Activated T-cell treated with anti-CD3 and anti-CD28 coated beads for 24 hours (primary cell): ENCODE measurements around the gene MAML2.

ENCODE experiments used
- DNase-seq: peaks from one replicate; pipeline ENCODE4 v3.0.0-alpha.2; 2020; ENCODE audit warnings: low read depth

MAML2 gene

GRCh38 chr11:96318399-96318798 is 24.6 kb downstream of the MAML2 start:
- no peak for DNase-seq

DNA sequence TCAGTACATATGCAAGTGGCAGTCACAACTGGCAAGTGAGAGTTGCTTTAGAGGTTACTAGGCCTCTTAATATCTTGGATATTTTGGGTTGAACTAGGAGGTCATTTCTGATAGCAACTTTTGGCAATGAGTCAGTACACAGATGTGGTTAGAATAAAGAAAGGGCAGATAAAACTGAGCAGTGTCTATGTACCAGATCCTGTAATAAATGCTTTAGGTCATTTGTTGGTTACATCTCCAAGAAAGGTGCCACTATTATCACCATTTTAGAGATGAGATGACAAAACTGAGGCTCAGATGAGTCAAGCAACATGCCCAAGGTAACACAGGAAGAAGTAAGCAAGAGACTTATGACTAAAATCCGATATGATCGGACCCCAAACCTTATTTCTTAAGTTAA is 25.0 kb downstream of the MAML2 start:
- DNase-seq: no peak

GRCh38 chr11:96317571-96317970 is 25.4 kb downstream of the MAML2 start:
- DNase-seq: no peak

DNA sequence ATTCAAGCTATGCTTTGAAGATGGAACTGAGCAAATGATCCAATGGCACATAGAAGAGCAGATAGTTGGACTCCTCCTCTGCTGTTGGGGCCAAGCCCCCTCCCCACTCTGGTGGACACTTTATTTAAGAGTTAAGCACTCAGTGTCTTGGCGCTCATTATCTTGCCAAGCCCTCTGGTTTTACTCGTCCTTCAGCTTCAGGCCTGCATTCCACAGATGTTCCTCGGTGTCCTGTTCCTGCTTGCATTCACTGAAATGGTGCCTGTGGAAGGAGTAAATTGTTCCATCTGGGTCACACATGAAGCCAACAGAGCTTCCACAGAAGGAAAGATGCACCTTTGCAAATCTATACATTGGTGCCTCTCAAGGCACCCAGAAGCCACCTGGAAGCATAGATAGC is 26.1 kb downstream of the MAML2 start:
- no peak for DNase-seq

DNA sequence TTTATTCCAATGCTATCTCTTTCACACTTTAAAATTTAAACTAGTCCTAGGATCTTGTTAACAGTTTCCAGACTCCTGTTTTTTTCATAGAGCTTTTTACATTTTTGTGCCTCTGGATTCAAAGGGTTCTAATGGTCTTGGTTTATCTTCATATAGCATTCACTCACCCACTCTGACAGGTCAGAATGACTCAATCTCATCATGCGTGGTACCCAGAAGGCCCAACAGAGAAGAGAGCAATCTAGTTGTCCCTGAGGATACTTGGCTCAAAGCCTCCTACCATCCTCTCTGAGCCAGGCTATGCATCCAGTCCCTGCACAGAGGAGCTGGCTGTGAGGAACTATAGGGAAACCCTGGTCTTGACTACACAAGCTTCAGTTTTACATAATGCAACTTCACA is 27.5 kb downstream of the MAML2 start:
- no peak for DNase-seq

GRCh38 chr11:96314326-96315020 is 28.5 kb downstream of the MAML2 start:
- DNase-seq: no peak

- no peak for DNase-seq
Measured at GRCh38 chr11:96313163-96313562, 29.8 kb downstream of the MAML2 start.

GRCh38 chr11:96311120-96311568 is 31.9 kb downstream of the MAML2 start:
- no peak for DNase-seq

GRCh38 chr11:96310236-96310635 is 32.8 kb downstream of the MAML2 start:
- DNase-seq: no peak

- no peak for DNase-seq
Measured at GRCh38 chr11:96309643-96310017, 33.4 kb downstream of the MAML2 start.

- DNase-seq: no peak
Measured at GRCh38 chr11:96309016-96309642, 33.9 kb downstream of the MAML2 start.

GRCh38 chr11:96307776-96308140 is 35.2 kb downstream of the MAML2 start:
- DNase-seq: no peak

DNA sequence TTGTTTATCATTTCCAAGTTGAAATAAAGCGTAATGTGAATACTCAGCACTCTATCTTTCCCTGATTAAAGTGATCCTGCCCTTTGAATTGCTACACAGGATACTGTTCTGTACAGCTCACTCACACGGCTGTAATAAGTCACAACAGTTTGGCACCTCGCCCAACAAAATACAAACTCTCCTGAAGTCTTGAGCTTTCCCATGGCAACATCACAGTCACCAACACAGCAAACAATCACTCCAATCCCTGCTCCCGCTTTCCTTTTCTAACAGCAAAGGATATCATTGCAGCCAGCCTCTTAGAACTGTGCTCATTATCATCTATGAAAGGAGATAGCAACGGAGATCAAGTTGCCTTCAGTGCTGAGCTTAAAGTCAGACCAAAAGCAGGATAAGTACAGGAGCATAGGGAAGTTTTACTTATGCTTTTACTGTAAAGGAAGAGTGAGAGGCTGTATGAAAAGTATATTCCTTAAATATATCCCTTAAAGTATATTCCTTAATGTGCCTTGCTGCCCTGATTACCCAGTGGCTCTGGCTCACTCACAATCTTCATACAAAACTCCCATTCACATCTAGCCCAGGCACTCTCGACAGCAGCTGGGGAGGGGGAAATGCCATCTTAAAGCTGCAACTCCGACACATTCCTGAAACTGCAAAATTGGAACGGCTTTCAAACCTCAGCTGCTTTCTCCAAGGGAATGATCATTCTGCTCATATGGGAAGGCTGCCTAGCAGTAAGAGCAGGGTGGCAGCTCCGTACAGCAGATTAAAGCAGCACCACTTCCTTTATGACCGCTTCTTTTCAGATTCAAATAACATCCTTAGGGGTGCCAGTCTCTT is 35.8 kb downstream of the MAML2 start:
- no peak for DNase-seq

DNA sequence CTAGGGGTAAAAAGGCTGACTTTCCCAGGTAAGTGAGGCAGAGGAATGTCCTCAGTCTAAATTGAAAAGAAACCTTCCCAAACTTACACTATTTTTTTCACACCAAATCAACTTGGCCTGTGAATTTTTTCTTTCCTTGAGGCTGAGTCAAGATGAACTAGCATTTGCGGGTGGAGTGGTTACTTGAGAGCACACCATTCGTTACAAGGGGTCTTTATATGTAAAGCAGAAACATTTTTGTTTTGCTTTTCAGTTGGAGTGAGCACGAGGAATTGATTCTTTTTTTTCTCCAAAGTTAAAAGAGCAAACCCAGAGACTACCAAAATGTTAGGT is 36.4 kb downstream of the MAML2 start:
- no peak for DNase-seq

- no peak for DNase-seq
Measured at GRCh38 chr11:96306071-96306470, 36.9 kb downstream of the MAML2 start.

GRCh38 chr11:96303980-96304379 is 39.0 kb downstream of the MAML2 start:
- no peak for DNase-seq

DNA sequence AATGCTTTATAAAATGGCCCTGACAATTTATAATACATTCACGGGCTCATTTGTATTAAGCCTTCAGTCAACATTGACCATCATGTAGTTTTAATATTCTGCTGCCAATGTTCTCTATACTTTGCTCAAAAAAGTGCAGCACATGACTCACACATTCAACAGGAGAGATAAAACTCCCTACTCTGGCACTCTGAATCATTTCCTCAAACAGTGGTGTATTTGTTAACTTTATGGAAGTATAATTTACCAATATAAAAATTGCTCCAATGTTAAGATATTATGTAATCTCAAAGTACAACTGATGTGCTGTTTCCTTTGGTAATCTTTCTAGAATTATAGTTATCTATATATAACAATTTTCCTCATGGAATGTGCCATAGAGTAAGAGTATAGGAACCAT is 39.9 kb downstream of the MAML2 start:
- DNase-seq: no peak

- DNase-seq: no peak
Measured at GRCh38 chr11:96301818-96302217, 41.2 kb downstream of the MAML2 start.

DNA sequence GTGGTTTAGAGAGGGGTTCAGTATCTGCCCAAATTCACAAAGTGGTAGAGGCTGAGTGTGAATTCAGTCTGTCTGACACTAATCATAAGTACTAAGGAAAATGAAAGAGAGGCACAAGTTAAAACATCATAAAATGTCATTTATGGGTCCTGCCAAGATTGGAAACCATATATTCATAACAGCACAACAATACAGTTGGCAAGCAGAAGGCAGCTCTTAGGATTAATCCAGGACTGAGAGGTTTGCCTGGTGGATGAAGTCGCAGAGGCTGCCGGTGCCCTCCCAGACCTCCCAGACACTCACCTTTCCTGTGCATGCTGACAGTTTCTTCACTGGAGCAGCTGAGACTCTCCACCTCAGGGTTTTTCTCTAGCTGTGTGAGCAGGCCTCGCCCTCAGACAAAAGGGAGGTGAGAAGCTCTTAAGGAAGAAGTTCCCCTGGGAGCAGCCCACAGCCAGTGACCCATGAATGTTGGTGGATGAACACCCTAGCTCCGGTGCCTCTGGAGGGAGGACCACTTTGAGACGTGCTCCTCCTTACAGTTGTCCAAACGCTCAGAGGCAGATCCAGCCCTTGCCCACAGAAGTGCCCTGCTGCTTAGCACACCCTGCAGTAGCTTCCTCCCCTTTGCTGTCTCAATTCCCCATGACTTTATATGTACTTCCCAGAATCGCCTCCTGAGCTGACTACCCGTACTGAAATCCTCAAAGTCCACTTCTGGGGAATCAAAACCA is 43.7 kb downstream of the MAML2 start:
- DNase-seq: no peak

DNA sequence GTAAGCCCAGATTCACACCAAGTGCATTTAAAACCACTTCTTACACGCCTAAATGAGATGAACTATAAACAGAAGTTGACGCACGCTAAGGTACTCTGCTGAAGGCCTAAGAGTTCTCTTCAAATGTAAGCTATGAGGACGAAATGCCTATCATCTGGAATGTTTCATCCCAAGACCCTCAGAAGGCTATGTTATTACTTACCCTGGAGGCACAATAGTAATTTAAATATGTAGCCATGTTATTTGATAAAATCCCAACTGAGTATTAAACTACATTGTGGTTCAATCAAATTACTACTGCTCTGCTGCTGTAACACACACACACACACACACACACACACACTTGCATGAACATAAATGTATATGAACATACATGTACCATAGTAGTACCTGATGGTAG is 47.6 kb downstream of the MAML2 start:
- DNase-seq: no peak

DNA sequence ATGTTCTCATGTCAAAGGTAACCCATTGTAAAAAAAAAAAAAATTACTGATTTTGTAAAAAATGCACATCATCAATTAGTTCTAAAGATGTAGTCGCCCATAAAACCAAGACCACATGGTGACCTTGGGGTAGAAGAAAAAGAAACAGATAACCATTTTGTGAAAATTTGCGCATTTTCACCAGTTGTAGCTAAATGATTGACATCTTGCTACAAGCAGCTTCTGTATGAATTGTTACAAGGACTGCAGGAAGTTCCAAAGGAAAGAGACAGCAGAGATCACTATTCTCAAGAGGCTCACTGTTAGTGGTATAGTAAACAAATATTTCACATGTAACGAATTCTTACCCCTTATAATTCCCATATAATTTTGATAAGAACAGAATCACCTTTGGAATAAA is 48.7 kb downstream of the MAML2 start:
- no peak for DNase-seq

DNA sequence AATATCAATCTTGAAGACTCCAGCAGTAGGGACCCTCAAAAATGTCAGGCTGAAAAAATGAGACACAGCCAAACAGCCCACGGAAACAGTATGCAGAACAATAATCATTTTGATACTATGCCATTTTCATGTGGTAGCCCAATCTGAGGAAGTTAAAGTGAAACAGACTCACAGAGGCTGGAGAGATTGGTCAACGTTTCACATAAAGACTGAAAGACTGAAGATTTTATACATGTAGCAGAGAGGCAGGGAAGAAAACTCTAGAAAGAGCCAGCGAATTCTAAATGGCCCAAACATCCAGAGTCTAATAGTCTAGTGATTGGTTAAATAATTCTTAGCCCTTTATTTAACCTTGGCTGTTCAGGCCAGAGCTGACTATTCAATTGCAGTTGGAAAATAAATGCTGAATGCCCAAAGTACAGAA is 49.4 kb downstream of the MAML2 start:
- DNase-seq: no peak

GRCh38 chr11:96293109-96293508 is 49.9 kb downstream of the MAML2 start:
- DNase-seq: no peak
